ENCODE results near the gene NMNAT2.

- TF ChIP-seq POLR2A (IDR thresholded peaks at IDR 0.05) (no peak), CTCF (IDR thresholded peaks at IDR 0.05) (no peak)
Observed at GRCh38 chr1:183215076-183215720, 203.0 kb downstream of the NMNAT2 start.

Data from Peyer's patch (tissue), 4 donors.